GM12865 (cell line): ENCODE results near the gene ELMO3.

Experiments used
- DNase-seq: peaks from one replicate; pipeline ENCODE4 v3.0.0; 2010; ENCODE audit warnings: low read depth
- H3K4me3 ChIP-seq: 2 replicates; pipeline ENCODE4 v1.5.1; 2011; ENCODE audit warnings: mild to moderate bottlenecking, low read depth, low read length, control low read depth
- CTCF ChIP-seq: IDR thresholded peaks from 2 replicates; pipeline ENCODE4 v1.5.1; 2011; ENCODE audit warnings: low read length, control low read depth, low read depth, inconsistent platforms; ENCODE audit not compliant: insufficient read depth; ENCODE audit errors: missing control alignments

ELMO3 gene

GRCh38 chr16:67242138-67242730 is 43.3 kb downstream of the ELMO3 start:
- no peak overlapping the region for H3K4me3 ChIP-seq
- no peak for DNase-seq
- TF ChIP-seq CTCF = no peak

- peak overlapping the region; percentile 41; the same call in 1 of the 2 replicates for H3K4me3 ChIP-seq
- no peak for TF ChIP-seq CTCF
- no peak for DNase-seq
These were observed 44.5 kb downstream of the ELMO3 start for GRCh38 chr16:67243481-67243880.

GRCh38 chr16:67244387-67245185 is 45.7 kb downstream of the ELMO3 start:
- peak; percentile 93 for DNase-seq
- peak overlapping the region; percentile 86 for H3K4me3 ChIP-seq
- no peak for TF ChIP-seq CTCF

- no peak for TF ChIP-seq CTCF
- no peak for DNase-seq
- H3K4me3 ChIP-seq = peak overlapping the region; percentile 86
These were observed 46.3 kb downstream of the ELMO3 start for GRCh38 chr16:67245186-67245585.

- no peak for TF ChIP-seq CTCF
- no peak for DNase-seq
- H3K4me3 ChIP-seq = peak overlapping the region; percentile 86
These were observed 46.7 kb downstream of the ELMO3 start for GRCh38 chr16:67245674-67246080.

- peak overlapping the region; percentile 86 for H3K4me3 ChIP-seq
- peak; percentile 87 for DNase-seq
- TF ChIP-seq CTCF = peak; percentile 40
These were observed 47.3 kb downstream of the ELMO3 start for GRCh38 chr16:67246081-67246755.
